HG03095 (cell line): ENCODE measurements around the gene ASTL.

ENCODE experiments used
- ATAC-seq: cut with Tn5 transposase; IDR thresholded peaks from one replicate; pipeline ENCODE4 v1.9.1; 2021; ENCODE audit warnings: moderate library complexity; ENCODE audit not compliant: unreplicated experiment

Gene ASTL

GRCh38 chr2:96130483-96130882 is 7.8 kb downstream of the ASTL start:
- no peak for ATAC-seq

- ATAC-seq: no peak
These were observed 8.7 kb downstream of the ASTL start for GRCh38 chr2:96129528-96130120.

- no peak for ATAC-seq
These were observed 9.8 kb downstream of the ASTL start for GRCh38 chr2:96128456-96128855.

GRCh38 chr2:96124406-96125265 is 13.7 kb downstream of the ASTL start:
- ATAC-seq: no peak

- ATAC-seq: no peak
These were observed 14.4 kb downstream of the ASTL start for GRCh38 chr2:96123936-96124335.

- no peak for ATAC-seq
These were observed 15.0 kb downstream of the ASTL start for GRCh38 chr2:96123290-96123689.

GRCh38 chr2:96122391-96122790 is 15.9 kb downstream of the ASTL start:
- no peak for ATAC-seq

GRCh38 chr2:96121414-96121813 is 16.9 kb downstream of the ASTL start:
- ATAC-seq: no peak

GRCh38 chr2:96120991-96121390 is 17.3 kb downstream of the ASTL start:
- ATAC-seq: no peak

GRCh38 chr2:96120091-96120720 is 18.1 kb downstream of the ASTL start:
- ATAC-seq: no peak

- no peak for ATAC-seq
These were observed 18.9 kb downstream of the ASTL start for GRCh38 chr2:96119389-96119751.

GRCh38 chr2:96118698-96119388 is 19.5 kb downstream of the ASTL start:
- ATAC-seq: no peak

- no peak for ATAC-seq
These were observed 20.4 kb downstream of the ASTL start for GRCh38 chr2:96117701-96118588.

GRCh38 chr2:96116879-96117533 is 21.3 kb downstream of the ASTL start:
- ATAC-seq: peak; percentile 67

- ATAC-seq: peak; percentile 36
These were observed 21.9 kb downstream of the ASTL start, which contains the start of gene ADRA2B for GRCh38 chr2:96116424-96116878. Gene ADRA2B, minus strand, starts transcription at chr2:96116571. Its CDS starts 422 bp downstream, at chr2:96116149.

GRCh38 chr2:96115631-96116423 is 22.5 kb downstream of the ASTL start:
- ATAC-seq: no peak

- no peak for ATAC-seq
These were observed 23.3 kb downstream of the ASTL start for GRCh38 chr2:96114903-96115581.

- ATAC-seq: no peak
These were observed 23.8 kb downstream of the ASTL start for GRCh38 chr2:96114546-96114902.
